Mucosa of descending colon (tissue), 3 donors: ENCODE data around the gene SSR3. TPM values are rescaled to one million over a fixed set of nuclear protein-coding genes. Genes with fewer than 3 reads are reported as not detected.
"Not testable (repeated sequence)": the region's sequence is repeated elsewhere in the genome, so short reads cannot be mapped to it uniquely, and the experiment has no call there.

ENCODE experiments used
- ATAC-seq: fragments of 200-7000 bp; cut with Tn5 transposase; one replicate; pipeline ENCODE4 v1.9.1; 2020; ENCODE audit warnings: mild to moderate bottlenecking, moderate library complexity
- DNase-seq, 3 donors: peaks; one replicate each; pipeline ENCODE4 v3.0.0-alpha.2; 2020
- H3K36me3 ChIP-seq: fragments of 200-600 bp; one replicate; pipeline ENCODE4 v1.8.0; 2021; ENCODE audit warnings: low read depth, mild to moderate bottlenecking
- H3K4me1 ChIP-seq: fragments of 200-600 bp; one replicate; pipeline ENCODE4 v1.8.0; 2021; ENCODE audit warnings: low read depth, mild to moderate bottlenecking
- H3K4me3 ChIP-seq: fragments of 200-600 bp; one replicate; pipeline ENCODE4 v1.8.0; 2021; ENCODE audit warnings: mild to moderate bottlenecking
- H3K9me3 ChIP-seq: fragments of 200-600 bp; one replicate; pipeline ENCODE4 v1.8.0; 2021; ENCODE audit warnings: mild to moderate bottlenecking
- CTCF ChIP-seq: fragments of 200-600 bp; IDR thresholded peaks from one replicate; pipeline ENCODE4 v1.8.0; 2022; ENCODE audit warnings: antibody characterized with exemption, mild to moderate bottlenecking
- intact Hi-C, 2 donors: fragments of 100-400 bp; cut with DNase I in 1 of 2; cut with micrococcal nuclease in 1 of 2; formaldehyde crosslinking; loops; one replicate each; pipeline versions ENCODE4 v1.11.0 to v1.11.1; 2022; cut with DNase I, micrococcal nuclease
- total RNA-seq, 3 donors: library from RNA; stranded (reverse); fragmentation: NEBNext Ultra II Directional in 2 of 3; extraction: Animal tissue kit (Norgen Biotek cat#: 25700) in 2 of 3; gene quantifications; one replicate each; pipeline versions ENCODE4 v1.2.1 to v1.2.4, GENCODE V29; 2021 to 2023
- donor health status: DM: no; HTN: no; CAD: no; lungs with moderate emphysema.
- donor health status: DM: no; HTN: no; CAD: no.
- donor health status: DM: no; HTN: yes; CAD: no.

SSR3 gene
- total RNA-seq, 3 donors from 2014 or later = 97.9 to 125 (median 123) TPM

GRCh38 chr3:156600834-156601233 is 45.9 kb upstream of the SSR3 start:
- Histone ChIP-seq H3K36me3 (no peaks in the 10 kb centered on the region), H3K4me1 (no peaks in the 10 kb centered on the region), H3K9me3 (no peaks in the 10 kb centered on the region), H3K4me3 (no peak overlapping the region)
- DNase-seq (no peak), ATAC-seq (no peak)
- TF ChIP-seq CTCF = no peak
- intact Hi-C loops = no loop called here

DNA sequence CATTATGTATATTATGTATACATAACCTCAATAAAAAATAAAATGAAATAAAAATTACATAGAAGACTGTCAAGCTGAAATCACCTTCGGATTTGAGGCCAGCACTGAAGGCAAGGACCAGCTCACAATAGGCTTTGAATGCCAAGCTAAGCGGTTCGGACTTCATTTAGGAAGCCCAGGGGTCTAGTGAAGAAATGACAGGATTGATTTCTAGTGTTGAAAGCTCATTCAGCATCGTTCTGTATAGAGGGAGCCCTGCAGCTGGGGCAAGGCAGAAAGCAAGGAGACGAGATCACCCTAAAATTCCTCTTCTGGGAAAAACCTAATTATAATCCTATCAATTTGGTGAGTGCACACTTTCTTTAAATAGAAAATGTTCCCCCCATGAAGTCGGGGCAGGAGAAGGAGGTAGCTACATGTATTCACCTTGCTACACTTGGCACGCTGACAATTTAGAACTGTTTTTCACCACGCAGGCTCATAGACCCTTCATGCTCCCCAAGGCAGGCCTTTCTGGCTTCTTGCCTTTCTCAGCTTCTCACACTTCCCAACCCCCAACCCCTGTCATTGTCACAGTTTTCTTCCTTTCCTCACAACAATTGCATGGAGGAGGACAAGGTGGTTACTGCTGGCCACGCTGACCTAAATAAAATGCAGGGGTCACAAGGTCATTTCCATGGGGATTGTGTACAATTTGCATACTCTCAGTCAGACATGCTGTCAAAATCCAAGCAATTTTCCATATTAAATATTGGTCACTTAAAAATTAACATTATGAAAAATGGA is 44.4 kb upstream of the SSR3 start:
- DNase-seq (no peak), ATAC-seq (no peak)
- TF ChIP-seq CTCF = no peak
- no peaks in the 10 kb centered on the region for H3K9me3 ChIP-seq
- no peaks in the 10 kb centered on the region for H3K36me3 ChIP-seq
- no peaks in the 10 kb centered on the region for H3K4me1 ChIP-seq
- intact Hi-C loops = no loop called here
- H3K4me3 ChIP-seq = no peak overlapping the region

DNA sequence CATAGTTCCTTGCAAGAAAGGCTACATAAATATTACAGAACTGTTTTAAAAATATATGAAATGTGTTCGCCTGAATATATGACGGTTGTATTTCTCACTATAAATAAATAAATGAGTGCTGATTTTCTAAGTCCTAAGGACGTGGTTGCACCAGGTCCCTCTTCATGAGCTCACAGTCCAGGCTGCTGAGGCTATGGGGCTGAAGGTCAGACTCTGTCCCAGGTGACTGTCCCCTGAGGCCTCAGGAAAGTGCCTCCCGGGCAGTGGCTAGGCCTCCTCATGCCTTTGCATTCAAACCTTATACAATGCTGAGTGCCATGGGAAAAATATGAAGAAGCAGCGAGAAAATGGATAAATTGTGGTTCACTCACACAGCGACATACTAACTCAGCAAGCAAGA is 43.5 kb upstream of the SSR3 start:
- TF ChIP-seq CTCF = no peak
- Histone ChIP-seq H3K4me1 (no peaks in the 10 kb centered on the region), H3K9me3 (no peaks in the 10 kb centered on the region), H3K4me3 (no peak overlapping the region), H3K36me3 (no peaks in the 10 kb centered on the region)
- intact Hi-C loops = no loop called here
- DNase-seq (no peak), ATAC-seq (no peak)

DNA sequence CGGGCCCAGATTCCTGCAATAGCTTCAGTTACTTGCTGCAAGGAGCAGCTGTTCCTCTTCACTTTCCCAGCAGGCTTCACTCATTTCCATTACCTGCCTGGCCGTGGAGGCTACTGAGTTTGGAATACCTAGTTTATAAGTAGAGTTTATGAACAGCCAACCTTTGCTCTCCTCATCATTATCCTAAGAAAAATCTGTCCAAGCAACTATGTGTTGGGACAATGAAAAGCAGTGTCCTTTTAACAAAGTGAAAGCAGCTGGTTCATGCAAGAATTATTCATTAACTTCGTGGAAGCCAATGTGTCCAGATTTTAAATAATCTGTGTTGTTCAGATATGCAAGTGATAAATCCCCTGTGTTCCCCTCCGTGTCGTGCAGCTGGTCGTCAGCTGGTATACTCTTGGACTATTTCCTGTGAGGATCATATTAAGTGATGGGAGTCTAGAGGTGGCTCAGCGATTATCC is 39.3 kb upstream of the SSR3 start:
- no peak for TF ChIP-seq CTCF
- ATAC-seq = peak; percentile 81
- no peaks in the 10 kb centered on the region for H3K4me1 ChIP-seq
- H3K4me3 ChIP-seq = no peak overlapping the region
- H3K9me3 ChIP-seq = no peaks in the 10 kb centered on the region
- intact Hi-C loops = no loop called here
- no peaks in the 10 kb centered on the region for H3K36me3 ChIP-seq
- peak in 2 of 3 donors; percentile 27 to 30 for DNase-seq

DNA sequence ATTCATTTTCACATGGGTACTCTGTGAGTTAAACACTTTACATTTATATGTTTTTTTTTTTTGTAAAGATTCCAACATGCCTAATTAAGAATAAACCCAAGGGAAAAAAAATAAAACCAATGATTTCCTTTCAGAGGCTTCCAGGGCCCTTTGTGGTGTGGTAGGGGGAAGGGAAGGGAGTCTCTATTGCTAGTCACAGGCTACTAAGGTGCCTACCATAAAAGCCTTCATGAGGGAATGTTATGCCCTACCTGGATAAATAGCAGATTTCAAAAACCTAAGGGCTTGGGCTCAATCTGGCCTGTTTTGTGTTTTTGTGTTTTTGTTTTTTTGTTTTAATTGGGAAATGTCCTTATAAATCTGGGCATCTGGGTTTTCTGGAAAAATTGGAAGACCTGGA is 38.9 kb upstream of the SSR3 start:
- Histone ChIP-seq H3K4me3 (no peak overlapping the region), H3K9me3 (no peaks in the 10 kb centered on the region), H3K36me3 (no peaks in the 10 kb centered on the region), H3K4me1 (no peaks in the 10 kb centered on the region)
- ATAC-seq (peak; percentile 73), DNase-seq (no peak)
- intact Hi-C loops = no loop called here
- TF ChIP-seq CTCF = no peak

DNA sequence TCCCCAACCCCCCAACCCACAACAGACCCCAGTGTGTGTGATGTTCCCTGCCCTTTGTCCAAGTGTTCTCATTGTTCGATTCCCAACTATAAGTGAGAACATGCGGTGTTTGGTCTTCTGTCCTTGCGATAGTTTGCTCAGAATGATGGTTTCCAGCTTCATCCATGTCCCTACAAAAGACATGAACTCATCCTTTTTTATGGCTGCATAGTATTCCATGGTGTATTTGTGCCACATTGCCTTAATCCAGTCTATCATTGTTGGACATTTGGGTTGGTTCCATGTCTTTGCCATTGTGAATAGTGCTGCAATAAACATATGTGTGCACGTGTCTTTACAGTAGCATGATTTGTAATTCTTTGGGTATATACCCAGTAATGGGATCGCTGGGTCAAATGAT is 34.9 kb upstream of the SSR3 start:
- ATAC-seq, H3K4me3 ChIP-seq, H3K36me3 ChIP-seq, DNase-seq, H3K4me1 ChIP-seq, H3K9me3 ChIP-seq, intact Hi-C loops: not testable (repeated sequence)
